ENCODE data around the gene TCF3. TPM values are rescaled to one million over a fixed set of nuclear protein-coding genes. Genes with fewer than 3 reads are reported as not detected.
"Not testable (repeated sequence)": the region's sequence is repeated elsewhere in the genome, so short reads cannot be mapped to it uniquely, and the experiment has no call there.

TCF3 gene
- total RNA-seq, 1 donor from 2014 or later = 123 TPM

DNA sequence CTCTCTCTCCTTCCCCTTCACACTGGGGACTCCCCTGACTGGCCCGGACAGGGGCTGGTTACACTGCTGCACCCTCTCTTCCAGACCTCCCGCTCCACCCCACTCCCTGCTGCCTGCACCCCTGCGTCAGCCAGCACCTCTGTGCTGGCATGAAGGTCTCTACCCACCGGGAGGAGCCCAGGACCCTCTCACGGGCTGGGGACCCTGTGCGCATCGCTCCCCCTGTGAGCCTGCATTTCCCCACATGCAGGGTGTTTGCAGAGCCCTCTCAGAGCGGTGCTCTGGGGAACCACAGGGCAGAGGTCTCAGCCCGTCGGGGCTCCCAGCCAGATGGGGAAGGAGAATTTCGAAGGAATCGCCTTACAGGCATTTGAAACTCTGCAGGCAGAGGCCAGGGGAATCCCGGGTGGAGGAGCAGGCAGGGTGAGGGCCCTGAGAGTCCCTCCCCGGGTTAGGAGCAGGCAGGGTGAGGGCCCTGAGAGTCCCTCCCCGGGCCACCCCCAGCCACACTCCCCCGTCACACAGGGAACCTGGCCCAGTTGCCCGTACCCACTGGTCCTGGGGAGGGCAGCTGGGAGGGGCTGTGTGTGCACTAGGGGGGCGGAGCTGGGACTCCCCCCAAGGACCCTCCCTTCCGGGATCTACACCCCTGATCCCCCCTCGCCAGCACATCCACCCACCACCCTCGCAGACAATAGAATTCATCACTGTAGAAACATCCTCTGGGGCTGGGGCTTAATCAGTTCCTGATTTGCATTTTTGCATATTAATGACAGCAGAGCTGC lies 16.3 kb upstream of the TCF3 start:
- TF ChIP-seq, protein P1, sequence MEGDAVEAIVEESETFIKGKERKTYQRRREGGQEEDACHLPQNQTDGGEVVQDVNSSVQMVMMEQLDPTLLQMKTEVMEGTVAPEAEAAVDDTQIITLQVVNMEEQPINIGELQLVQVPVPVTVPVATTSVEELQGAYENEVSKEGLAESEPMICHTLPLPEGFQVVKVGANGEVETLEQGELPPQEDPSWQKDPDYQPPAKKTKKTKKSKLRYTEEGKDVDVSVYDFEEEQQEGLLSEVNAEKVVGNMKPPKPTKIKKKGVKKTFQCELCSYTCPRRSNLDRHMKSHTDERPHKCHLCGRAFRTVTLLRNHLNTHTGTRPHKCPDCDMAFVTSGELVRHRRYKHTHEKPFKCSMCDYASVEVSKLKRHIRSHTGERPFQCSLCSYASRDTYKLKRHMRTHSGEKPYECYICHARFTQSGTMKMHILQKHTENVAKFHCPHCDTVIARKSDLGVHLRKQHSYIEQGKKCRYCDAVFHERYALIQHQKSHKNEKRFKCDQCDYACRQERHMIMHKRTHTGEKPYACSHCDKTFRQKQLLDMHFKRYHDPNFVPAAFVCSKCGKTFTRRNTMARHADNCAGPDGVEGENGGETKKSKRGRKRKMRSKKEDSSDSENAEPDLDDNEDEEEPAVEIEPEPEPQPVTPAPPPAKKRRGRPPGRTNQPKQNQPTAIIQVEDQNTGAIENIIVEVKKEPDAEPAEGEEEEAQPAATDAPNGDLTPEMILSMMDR (IDR thresholded peaks at IDR 0.05; ENCODE audit: insufficient read depth, low read length, poor library complexity, severe bottlenecking) = no peak
- no peak for DNase-seq (ENCODE audit: low read depth)
- no peak overlapping the region for H3K4me3 ChIP-seq (ENCODE audit: low read depth, low read length)
- peaks cover 65% of the 10 kb centered on the region for H3K27me3 ChIP-seq (ENCODE audit: control insufficient read depth, insufficient read depth, low read length)
- H3K36me3 ChIP-seq (ENCODE audit: control insufficient read depth, insufficient read depth, low read length) = no peaks in the 10 kb centered on the region

DNA sequence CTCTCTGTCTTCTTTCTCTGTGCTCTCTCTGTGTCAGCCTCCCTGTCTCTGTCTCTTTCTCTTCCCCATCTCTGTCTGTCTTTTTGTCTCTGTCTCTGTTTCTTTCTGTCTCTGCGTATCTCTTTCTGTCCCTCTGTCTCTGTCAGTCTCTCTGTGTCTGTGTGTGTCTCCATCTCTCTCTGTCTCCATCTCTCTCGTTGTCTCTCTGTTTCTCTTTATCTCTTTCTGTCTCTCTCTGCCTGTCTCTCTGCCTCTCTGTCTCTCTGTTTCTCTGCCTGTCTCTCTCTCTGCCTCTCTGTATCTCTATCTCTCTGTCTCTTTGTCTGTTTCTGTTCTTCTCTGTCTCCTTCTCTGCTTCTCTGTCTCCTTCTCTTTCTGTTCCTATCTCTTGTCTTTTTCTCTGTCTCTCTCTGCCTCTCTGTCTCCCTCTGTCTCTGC lies 15.7 kb upstream of the TCF3 start:
- Histone ChIP-seq H3K36me3 (ENCODE audit: control insufficient read depth, insufficient read depth, low read length) (no peaks in the 10 kb centered on the region), H3K4me3 (ENCODE audit: low read depth, low read length) (no peak overlapping the region), H3K27me3 (ENCODE audit: control insufficient read depth, insufficient read depth, low read length) (peaks cover 59% of the 10 kb centered on the region)
- TF ChIP-seq, protein P1 (IDR thresholded peaks at IDR 0.05; ENCODE audit: insufficient read depth, low read length, poor library complexity, severe bottlenecking) = no peak
- DNase-seq (ENCODE audit: low read depth) = no peak

DNA sequence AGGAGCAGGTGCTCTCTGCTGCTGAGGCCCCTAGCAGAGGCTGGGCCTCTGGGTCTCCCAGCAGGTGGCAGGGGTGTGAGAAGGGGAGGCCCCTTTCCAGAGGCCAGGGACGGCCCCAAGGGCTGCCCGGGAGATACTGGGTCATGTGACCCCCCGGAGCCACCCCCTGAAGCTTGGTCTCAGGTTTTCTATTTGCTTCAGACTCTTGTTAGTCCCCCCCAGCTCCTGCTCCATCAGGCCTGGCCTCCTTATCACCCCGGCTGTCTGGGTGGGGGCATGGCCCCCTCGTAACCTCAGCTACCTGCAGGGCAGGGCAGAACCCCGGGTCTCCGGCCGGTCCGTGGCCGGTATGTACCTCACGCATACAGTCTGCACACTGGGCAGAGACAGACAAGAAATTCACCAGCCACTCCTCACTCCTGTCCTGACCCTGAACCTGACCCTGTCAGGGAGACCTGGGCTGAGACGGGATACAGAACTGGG lies 13.2 kb upstream of the TCF3 start:
- Histone ChIP-seq H3K4me3 (ENCODE audit: low read depth, low read length) (no peak overlapping the region), H3K27me3 (ENCODE audit: control insufficient read depth, insufficient read depth, low read length) (peaks cover 38% of the 10 kb centered on the region), H3K36me3 (ENCODE audit: control insufficient read depth, insufficient read depth, low read length) (no peaks in the 10 kb centered on the region)
- DNase-seq (ENCODE audit: low read depth) = no peak
- TF ChIP-seq, protein P1 (IDR thresholded peaks at IDR 0.05; ENCODE audit: insufficient read depth, low read length, poor library complexity, severe bottlenecking) = no peak

DNA sequence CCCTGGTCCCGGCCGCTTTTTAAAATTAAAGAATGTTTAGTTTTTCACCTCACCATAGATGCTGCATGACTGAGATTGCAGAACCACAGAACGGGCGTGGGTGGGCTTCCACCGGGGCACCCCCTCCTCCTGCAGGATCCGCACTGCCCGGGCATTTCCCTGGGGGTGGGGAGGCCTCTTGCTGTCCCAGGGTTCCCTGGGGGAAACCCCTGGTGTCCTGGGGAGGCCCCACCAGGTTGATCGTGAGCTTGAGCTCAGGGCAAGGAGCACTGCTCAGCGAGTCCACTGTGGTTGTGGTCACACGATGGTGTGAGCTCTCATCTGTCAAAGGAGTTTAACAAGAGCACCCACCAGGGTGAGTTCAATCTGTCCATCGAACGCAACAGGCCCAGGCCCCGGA lies 11.4 kb upstream of the TCF3 start:
- H3K27me3 ChIP-seq (ENCODE audit: control insufficient read depth, insufficient read depth, low read length) = peaks cover 26% of the 10 kb centered on the region
- TF ChIP-seq, protein P1 (IDR thresholded peaks at IDR 0.05; ENCODE audit: insufficient read depth, low read length, poor library complexity, severe bottlenecking) = no peak
- DNase-seq (ENCODE audit: low read depth) = no peak
- no peak overlapping the region for H3K4me3 ChIP-seq (ENCODE audit: low read depth, low read length)
- H3K36me3 ChIP-seq (ENCODE audit: control insufficient read depth, insufficient read depth, low read length) = no peaks in the 10 kb centered on the region

DNA sequence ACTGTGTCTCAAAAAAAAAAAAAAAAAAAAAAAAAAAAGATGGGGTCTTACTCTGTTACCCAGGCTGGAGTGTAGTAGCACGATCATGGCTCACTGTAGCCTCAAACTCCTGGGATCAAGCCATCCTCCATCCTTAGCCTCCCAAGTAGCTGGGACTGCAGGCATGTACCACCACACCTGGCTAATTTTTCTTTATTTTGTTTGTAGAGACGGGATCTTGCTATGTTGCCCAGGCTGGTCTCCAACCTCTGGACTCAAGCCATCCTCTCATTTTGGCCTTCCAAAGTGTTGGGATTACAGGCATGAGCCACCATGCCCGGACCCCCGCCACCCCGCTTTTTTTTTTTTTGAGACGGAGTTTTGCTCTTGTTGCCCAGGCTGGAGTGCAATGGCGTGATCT lies 10.8 kb upstream of the TCF3 start:
- not testable (repeated sequence) for H3K4me3 ChIP-seq (ENCODE audit: low read depth, low read length); H3K36me3 ChIP-seq (ENCODE audit: control insufficient read depth, insufficient read depth, low read length); DNase-seq (ENCODE audit: low read depth)
- H3K27me3 ChIP-seq (ENCODE audit: control insufficient read depth, insufficient read depth, low read length) = peaks cover 24% of the 10 kb centered on the region

DNA sequence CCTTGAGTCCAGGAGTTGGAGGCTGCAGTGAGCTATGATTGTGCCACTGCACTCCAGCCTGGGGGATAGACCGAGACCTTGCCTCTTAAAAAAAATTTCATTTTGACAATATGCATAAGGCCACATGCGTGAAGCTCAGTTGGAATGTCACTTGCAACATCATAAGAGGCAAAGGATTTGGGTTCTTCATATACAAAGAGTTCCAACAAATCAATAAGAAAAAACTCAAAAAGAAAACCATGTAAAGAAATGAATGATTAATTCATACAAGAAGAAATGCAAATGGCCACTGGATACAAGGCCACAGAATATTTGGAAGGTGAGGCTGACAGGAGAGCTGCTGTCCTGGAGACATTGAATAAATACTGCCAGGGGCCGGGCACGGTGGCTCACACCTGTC lies 9.6 kb upstream of the TCF3 start:
- no peak overlapping the region for H3K4me3 ChIP-seq (ENCODE audit: low read depth, low read length)
- no peaks in the 10 kb centered on the region for H3K36me3 ChIP-seq (ENCODE audit: control insufficient read depth, insufficient read depth, low read length)
- peaks cover 15% of the 10 kb centered on the region for H3K27me3 ChIP-seq (ENCODE audit: control insufficient read depth, insufficient read depth, low read length)
- TF ChIP-seq, protein P1 (IDR thresholded peaks at IDR 0.05; ENCODE audit: insufficient read depth, low read length, poor library complexity, severe bottlenecking) = no peak
- no peak for DNase-seq (ENCODE audit: low read depth)
